Activated T-helper 2 cell treated with anti-CD3 and anti-CD28 coated beads, Interferon-gamma antibody, Interleukin-2, Interleukin-4, amounts not matched to agents 10 μg/mL and 5 μg/mL and 100 μg/mL, durations not matched to agents 14 hours and 24 hours and 36 hours (primary cell): ENCODE data around the gene DRD2. TPM values are rescaled to one million over a fixed set of nuclear protein-coding genes. Genes with fewer than 3 reads are reported as not detected.
"Not testable (repeated sequence)": the region's sequence is repeated elsewhere in the genome, so short reads cannot be mapped to it uniquely, and the experiment has no call there.

Experiments used
- DNase-seq: peaks from one replicate; pipeline ENCODE4 v3.0.0; 2021; ENCODE audit warnings: low spot score
- H3K27ac Mint-ChIP-seq: one replicate; pipeline ENCODE4 v1.8.0; 2021; ENCODE audit warnings: mixed read lengths
- H3K27me3 Mint-ChIP-seq: one replicate; pipeline ENCODE4 v1.8.0; 2021; ENCODE audit warnings: low read depth, mixed read lengths
- H3K36me3 Mint-ChIP-seq: one replicate; pipeline ENCODE4 v1.8.0; 2021; ENCODE audit warnings: low read depth, mixed read lengths
- H3K4me1 Mint-ChIP-seq: one replicate; pipeline ENCODE4 v1.8.0; 2021; ENCODE audit warnings: low read depth, mixed read lengths
- H3K4me3 Mint-ChIP-seq: one replicate; pipeline ENCODE4 v1.8.0; 2021; ENCODE audit warnings: low read depth, mild to moderate bottlenecking, moderate library complexity, mixed read lengths
- H3K9me3 Mint-ChIP-seq: one replicate; pipeline ENCODE4 v1.8.0; 2021; ENCODE audit warnings: mixed read lengths
- intact Hi-C: fragments of 100-400 bp; cut with micrococcal nuclease; formaldehyde crosslinking; loops from one replicate; pipeline ENCODE4 v1.15.1; 2023
- total RNA-seq: library from RNA; stranded (reverse); gene quantifications from 2 replicates; pipeline ENCODE4 v1.2.3, GENCODE V29; 2022

The DRD2 gene
- 0.18 TPM in 1 of 2 replicates, not detected in the other for total RNA-seq

GRCh38 chr11:113475160-113475761, at the start of gene DRD2:
Gene DRD2 (minus strand): TSS chr11:113475398. CDS start chr11:113424651, 50,747 bp downstream.
- no peaks in the 10 kb centered on the region for H3K36me3 Mint-ChIP-seq
- no peak for DNase-seq
- no peak within 1 kb of the TSS for H3K27ac Mint-ChIP-seq

DNA sequence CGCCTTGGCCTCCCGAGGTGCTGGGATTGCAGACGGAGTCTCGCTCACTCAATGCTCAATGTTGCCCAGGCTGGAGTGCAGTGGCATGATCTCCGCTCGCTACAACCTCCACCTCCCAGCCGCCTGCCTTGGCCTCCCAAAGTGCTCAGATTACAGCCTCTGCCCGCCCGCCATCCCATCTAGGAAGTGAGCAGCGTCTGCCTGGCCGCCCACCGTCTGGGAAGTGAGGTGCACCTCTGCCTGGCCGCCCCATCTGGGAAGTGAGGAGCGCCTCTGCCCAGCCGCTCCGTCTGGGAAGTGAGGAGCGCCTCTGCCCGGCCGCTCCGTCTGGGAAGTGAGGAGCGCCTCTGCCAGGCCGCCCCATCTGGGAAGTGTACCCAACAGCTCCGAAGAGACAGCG, 48.7 kb upstream of the DRD2 start:
- peaks cover 20% of the 10 kb centered on the region for H3K27me3 Mint-ChIP-seq
- H3K9me3 Mint-ChIP-seq, intact Hi-C loops: not testable (repeated sequence)

More at GRCh38 chr11:113475160-113475761, at the start of gene DRD2:
- intact Hi-C loops, result no loop called here
- H3K27me3 Mint-ChIP-seq, result peaks cover 66% of the 10 kb centered on the region
- H3K4me1 Mint-ChIP-seq, result no peaks in the 10 kb centered on the region
- H3K9me3 Mint-ChIP-seq, result no peaks in the 10 kb centered on the region
- H3K4me3 Mint-ChIP-seq, result no peak within 1 kb of the TSS

DNA sequence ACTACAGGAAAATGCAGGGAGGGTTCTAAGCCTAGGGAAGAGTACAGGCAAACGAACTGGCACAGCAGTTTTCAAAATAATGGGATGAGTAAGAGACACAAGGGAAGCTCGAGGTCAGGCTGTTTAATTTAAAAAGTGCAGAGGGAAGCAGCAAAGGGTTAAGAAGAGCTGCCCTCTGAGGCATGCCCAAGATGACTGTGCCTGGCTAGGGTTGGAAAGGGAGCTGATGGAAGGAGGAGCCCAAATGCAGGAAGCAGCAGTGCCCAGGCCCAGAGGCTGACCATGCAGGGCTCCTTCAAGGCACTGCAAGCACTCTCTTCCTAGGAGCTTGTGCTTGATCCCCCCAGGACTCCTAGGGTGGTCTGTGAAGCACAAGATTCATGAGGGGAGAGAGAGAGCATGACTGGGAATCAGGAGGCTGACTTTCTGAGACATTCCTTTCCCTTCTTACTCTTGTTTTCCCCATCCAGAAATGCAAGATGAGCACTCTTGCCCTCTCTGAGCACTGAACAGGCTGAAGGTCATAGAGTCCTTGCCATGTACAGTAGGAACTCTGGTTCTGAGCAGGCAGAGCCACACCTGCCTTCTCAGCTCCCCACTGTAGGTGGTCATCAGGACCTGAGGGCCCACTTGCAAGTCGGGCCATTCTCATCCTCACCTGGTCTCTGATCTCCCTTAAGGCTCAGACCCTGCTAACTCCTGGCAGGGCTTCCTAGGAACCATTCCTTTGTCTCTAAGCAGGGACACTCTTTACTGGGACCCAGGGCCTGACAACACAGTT, 46.7 kb upstream of the DRD2 start:
- Mint-ChIP-seq H3K27ac (no peak overlapping the region), H3K36me3 (no peaks in the 10 kb centered on the region), H3K27me3 (peaks cover 19% of the 10 kb centered on the region), H3K9me3 (no peaks in the 10 kb centered on the region), H3K4me1 (peaks cover 2% of the 10 kb centered on the region), H3K4me3 (no peak overlapping the region)
- intact Hi-C loops, result no loop called here
- DNase-seq, result no peak

More for the DNA sequence above, 48.7 kb upstream of the DRD2 start:
- H3K4me1 Mint-ChIP-seq, H3K4me3 Mint-ChIP-seq, DNase-seq, H3K36me3 Mint-ChIP-seq, H3K27ac Mint-ChIP-seq: not testable (repeated sequence)

DNA sequence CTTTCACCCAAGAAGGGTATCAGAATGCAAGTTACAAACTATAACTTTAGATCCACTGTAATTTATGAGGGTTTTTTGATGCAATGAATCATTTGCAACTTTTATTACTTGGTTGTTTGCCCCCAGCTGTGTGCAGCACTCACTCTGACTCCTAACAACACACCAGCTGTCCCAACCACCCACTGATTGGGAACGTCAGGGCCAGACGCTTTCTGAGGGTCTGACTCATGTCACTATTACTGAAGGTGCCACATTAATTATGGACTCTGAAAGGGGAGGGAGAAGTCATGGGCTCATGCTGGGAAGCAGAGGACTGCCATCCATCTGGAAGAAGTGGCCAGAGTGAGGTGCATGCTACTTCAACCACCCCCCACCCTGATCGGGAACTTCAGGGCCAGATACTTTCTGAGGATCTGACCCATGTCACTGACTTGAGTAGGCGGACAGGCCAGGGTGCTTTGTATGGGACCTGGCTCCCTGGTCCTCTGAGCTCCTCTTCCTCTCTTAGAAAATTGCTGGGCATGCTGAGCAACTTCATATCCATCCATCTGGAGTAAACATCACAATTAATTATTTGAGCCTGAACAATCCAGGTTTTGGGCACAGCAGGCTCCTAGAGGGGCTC, 44.9 kb upstream of the DRD2 start:
- Mint-ChIP-seq H3K27ac (no peak overlapping the region), H3K27me3 (peaks cover 15% of the 10 kb centered on the region), H3K9me3 (no peaks in the 10 kb centered on the region), H3K36me3 (no peaks in the 10 kb centered on the region), H3K4me3 (no peak overlapping the region), H3K4me1 (peaks cover 2% of the 10 kb centered on the region)
- intact Hi-C loops, result no loop called here
- DNase-seq, result no peak

DNA sequence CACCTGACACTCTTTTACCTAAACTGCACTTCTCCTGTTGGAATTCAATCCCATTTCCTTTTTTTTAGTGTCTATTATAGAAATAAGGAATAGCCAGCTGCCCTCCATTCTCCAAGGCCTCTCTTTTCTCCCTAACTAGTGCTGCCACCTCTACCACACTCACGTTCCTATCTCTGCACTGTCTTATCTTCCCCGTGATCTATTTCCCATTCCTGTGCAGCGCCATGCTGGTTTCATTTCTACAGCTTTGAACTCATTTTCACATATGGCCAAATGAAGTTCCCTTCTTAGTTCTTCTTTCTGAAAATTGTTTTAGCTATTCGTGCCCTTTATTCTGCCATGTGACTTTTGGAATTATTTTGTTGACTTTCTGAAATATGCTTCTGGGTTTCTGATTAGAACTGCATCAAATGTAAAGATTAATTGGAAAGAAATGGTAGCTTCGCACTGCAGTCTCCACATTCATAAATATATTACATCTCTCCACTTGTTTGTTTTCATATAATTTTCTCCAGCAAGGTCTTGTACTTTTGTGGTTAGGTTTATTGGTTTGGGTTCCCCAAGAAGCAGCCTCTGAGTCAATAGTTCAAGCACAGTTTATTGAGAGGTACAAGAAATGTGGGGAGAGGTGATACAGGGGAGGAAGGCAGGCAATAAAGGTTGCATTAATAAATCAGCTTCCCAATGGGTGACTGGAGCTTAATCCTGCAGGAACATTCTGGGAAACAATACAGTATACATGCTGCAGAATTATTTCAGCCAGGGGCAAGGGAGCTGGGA, 43.7 kb upstream of the DRD2 start:
- Mint-ChIP-seq H3K4me1 (peaks cover 2% of the 10 kb centered on the region), H3K27me3 (peaks cover 12% of the 10 kb centered on the region), H3K4me3 (no peak overlapping the region), H3K9me3 (no peaks in the 10 kb centered on the region), H3K27ac (no peak overlapping the region), H3K36me3 (no peaks in the 10 kb centered on the region)
- intact Hi-C loops, result no loop called here
- no peak for DNase-seq

GRCh38 chr11:113517361-113517760, 42.2 kb upstream of the DRD2 start:
- no peaks in the 10 kb centered on the region for H3K9me3 Mint-ChIP-seq
- no peaks in the 10 kb centered on the region for H3K36me3 Mint-ChIP-seq
- H3K4me1 Mint-ChIP-seq, result peaks cover 2% of the 10 kb centered on the region
- no peak for DNase-seq
- peaks cover 14% of the 10 kb centered on the region for H3K27me3 Mint-ChIP-seq
- intact Hi-C loops, result no loop called here
- H3K4me3 Mint-ChIP-seq, result no peak overlapping the region
- H3K27ac Mint-ChIP-seq, result no peak overlapping the region

DNA sequence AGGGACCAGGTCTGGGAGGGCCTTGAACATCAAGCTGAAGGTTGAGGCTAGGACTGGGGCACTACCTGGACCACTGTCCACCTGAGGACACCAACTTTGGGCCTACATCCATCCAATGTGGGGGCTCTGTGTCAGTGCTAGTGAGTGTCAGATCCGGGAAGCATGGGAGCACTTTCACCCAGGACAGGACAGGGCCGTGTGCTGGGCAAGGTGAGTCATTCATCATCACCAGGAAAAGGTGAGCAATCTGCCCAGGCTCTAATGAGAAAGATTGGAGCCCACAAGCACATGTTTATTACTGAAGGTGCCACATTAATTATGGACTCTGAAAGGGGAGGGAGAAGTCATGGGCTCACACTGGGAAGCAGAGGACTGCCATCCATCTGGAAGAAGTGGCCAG, 39.7 kb upstream of the DRD2 start:
- Mint-ChIP-seq H3K4me1 (peaks cover 2% of the 10 kb centered on the region), H3K4me3 (no peak overlapping the region), H3K27me3 (peaks cover 9% of the 10 kb centered on the region), H3K36me3 (no peaks in the 10 kb centered on the region), H3K27ac (no peak overlapping the region), H3K9me3 (no peaks in the 10 kb centered on the region)
- no peak for DNase-seq
- intact Hi-C loops, result no loop called here

DNA sequence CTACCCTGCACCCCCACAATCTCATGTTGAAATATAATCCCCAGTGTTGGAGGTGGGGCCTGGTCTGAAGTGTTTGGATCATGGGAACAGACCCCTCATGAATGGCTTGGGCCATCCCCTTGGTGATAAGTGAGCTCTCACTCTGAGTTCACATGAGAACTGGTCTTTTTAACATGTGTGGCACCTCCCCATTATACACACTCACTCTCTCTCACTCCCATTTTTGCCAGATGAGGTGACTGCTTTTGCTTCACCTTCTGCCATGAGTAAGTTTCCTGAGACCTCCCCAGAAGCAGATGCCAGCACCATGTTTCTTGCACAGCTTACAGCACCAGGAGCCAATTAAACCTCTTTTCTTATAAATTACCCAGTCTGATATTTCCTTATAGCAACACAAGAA, 32.1 kb upstream of the DRD2 start:
- intact Hi-C loops, result no loop called here
- no peak for DNase-seq
- Mint-ChIP-seq H3K27me3 (peaks cover 28% of the 10 kb centered on the region), H3K36me3 (no peaks in the 10 kb centered on the region), H3K27ac (no peak overlapping the region), H3K4me1 (no peaks in the 10 kb centered on the region), H3K4me3 (no peak overlapping the region), H3K9me3 (no peaks in the 10 kb centered on the region)

GRCh38 chr11:113506893-113507292, 31.7 kb upstream of the DRD2 start:
- Mint-ChIP-seq H3K4me3 (no peak overlapping the region), H3K4me1 (no peaks in the 10 kb centered on the region), H3K36me3 (no peaks in the 10 kb centered on the region), H3K9me3 (no peaks in the 10 kb centered on the region), H3K27me3 (peaks cover 31% of the 10 kb centered on the region), H3K27ac (no peak overlapping the region)
- DNase-seq, result no peak
- intact Hi-C loops, result no loop called here

- H3K4me3 Mint-ChIP-seq, result no peak overlapping the region
- DNase-seq, result no peak
- no peak overlapping the region for H3K27ac Mint-ChIP-seq
- no peaks in the 10 kb centered on the region for H3K4me1 Mint-ChIP-seq
- peaks cover 35% of the 10 kb centered on the region for H3K27me3 Mint-ChIP-seq
- no peaks in the 10 kb centered on the region for H3K36me3 Mint-ChIP-seq
- no peaks in the 10 kb centered on the region for H3K9me3 Mint-ChIP-seq
- intact Hi-C loops, result no loop called here
Measured at GRCh38 chr11:113506461-113506860, 31.3 kb upstream of the DRD2 start.

GRCh38 chr11:113505541-113506375, 30.6 kb upstream of the DRD2 start:
- Mint-ChIP-seq H3K4me3 (no peak overlapping the region), H3K27ac (no peak overlapping the region), H3K4me1 (no peaks in the 10 kb centered on the region), H3K9me3 (no peaks in the 10 kb centered on the region), H3K36me3 (no peaks in the 10 kb centered on the region), H3K27me3 (peaks cover 38% of the 10 kb centered on the region)
- intact Hi-C loops, result no loop called here
- DNase-seq, result no peak

- no peak overlapping the region for H3K27ac Mint-ChIP-seq
- H3K9me3 Mint-ChIP-seq, result no peaks in the 10 kb centered on the region
- H3K27me3 Mint-ChIP-seq, result peaks cover 34% of the 10 kb centered on the region
- no peaks in the 10 kb centered on the region for H3K36me3 Mint-ChIP-seq
- H3K4me3 Mint-ChIP-seq, result no peak overlapping the region
- intact Hi-C loops, result no loop called here
- no peaks in the 10 kb centered on the region for H3K4me1 Mint-ChIP-seq
- no peak for DNase-seq
Measured at GRCh38 chr11:113505046-113505445, 29.8 kb upstream of the DRD2 start.
